ENCODE data around the gene SERPINA1. TPM values are rescaled to one million over a fixed set of nuclear protein-coding genes. Genes with fewer than 3 reads are reported as not detected.
"Not testable (repeated sequence)": the region's sequence is repeated elsewhere in the genome, so short reads cannot be mapped to it uniquely, and the experiment has no call there.

Gene SERPINA1
- total RNA-seq, 1 experiment from 2014 or later = 0.07 TPM

DNA sequence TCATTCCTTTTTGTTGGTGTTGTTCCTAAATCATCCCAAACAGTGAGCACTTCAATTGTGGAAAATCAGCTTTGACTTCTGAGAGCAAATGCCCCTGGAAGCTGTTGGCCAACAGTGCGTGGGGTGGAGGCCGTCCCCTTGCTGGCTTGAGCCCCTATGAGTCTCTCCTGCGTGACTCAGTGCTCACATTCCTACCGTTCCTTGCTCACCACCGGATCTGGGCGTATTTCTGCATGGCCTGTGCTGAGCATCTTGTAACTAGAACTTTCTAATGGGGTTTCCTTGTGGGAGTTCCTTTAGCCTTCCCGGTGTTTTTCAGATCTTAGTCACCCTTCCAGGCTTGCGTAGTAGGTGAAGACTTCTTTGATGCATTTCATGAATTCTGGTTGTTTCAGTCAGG is 14.7 kb downstream of the SERPINA1 start:
- DNase-seq (ENCODE audit: extremely low read depth, low read depth) = no peak

DNA sequence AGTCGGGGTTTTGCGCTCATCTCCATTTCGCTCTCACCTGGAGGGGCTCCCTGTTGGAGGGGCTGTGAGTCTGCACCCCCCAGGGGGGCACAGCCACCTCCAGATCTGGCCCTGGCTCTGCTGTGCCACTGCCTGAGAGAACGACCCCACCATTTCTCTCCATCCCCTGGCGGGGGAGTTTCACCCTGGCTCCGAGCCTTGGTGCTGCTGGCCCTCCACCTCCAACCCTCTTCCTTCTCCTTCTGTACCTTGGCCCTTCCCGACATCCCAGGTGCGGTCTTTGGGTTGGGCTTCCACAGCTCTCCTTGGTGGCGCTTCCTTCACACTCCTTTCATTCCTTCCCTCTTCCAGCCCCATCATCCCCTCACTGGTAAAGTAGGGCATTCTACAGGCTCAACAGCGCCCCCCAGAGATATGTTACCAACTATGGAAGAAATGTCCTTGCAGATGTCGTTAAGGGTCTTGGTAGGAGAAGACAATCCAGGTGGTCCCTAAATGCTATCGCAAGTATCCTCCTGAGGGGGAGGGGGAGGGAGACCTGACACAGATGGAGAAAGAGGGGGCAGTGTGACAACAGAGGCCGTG is 16.3 kb downstream of the SERPINA1 start:
- DNase-seq (ENCODE audit: extremely low read depth, low read depth) = no peak

DNA sequence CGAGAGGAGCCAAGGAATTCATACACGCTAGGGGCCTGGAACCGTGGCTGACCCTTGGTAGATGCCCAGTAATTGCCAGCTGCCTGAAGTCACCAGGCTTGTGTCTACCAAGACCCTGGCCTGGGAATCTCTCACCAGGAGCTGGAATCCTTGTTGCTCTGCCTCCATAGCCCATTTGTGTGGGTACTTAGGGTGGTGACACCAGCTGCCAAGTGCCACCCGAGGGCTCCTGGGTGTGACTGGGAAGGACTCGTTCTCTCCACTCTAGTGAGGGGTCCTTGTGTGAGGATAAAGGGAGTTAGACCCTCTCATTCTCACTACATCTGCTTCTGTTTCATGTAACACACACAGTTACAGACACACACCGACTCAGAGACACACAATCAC is 17.9 kb downstream of the SERPINA1 start:
- no peak for DNase-seq (ENCODE audit: extremely low read depth, low read depth)

DNA sequence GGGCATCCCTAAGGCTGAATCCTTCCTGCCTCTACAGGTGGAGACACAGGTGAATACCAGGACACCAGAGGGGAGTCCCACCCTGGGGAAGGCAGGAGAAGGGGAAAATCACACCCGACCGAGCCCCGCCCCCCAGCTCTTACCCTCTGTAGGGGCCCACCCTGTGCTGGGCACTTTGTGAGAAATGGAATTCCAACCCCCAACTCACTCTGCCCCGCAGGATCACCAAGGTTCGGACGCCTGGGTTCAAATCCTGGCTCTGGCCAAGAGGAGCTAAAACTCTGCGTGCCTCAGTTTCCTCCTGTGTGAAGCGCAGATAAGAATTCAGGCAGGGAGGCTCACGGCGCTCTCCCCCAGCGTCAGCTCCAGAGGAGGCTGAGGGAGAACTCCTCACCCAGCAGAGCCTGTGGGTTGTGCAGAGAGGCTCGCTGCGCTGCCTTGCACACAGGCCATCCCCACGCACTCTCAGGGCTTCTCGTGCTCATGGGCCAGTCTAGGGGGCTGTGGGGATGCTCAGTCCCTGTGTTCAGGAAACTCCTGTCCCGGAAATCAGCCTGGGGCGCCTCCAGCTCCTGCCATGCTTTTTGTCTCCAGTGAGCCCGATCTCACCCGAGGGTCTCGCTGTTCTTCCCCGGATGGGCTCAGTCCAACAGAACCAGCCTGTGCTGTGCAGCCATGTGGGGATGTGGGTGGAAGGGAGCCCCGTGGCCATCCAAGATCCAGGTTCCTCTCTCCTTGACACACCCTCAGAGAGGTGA is 18.5 kb downstream of the SERPINA1 start:
- DNase-seq (ENCODE audit: extremely low read depth, low read depth) = not testable (repeated sequence)

DNA sequence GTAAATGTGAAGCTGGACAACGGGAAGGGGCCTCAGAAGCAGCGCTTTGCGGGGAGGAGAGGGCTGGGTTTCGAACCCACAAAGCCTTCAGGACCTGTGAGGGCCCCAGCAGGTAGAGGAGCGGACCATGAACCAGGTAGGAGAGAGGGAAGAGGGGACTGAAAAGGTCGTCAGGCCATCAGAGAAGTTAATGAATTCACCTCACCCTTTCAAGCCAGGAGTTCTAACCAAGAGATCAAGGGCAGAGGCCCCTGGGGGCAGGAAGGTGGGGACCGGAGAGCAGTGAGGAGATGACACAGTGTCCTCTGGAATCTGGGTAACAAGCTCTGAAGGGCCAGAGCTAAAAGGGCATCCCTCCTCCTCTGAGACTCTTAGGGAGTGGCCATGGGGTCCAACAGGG is 19.4 kb downstream of the SERPINA1 start:
- DNase-seq (ENCODE audit: extremely low read depth, low read depth) = no peak

DNA sequence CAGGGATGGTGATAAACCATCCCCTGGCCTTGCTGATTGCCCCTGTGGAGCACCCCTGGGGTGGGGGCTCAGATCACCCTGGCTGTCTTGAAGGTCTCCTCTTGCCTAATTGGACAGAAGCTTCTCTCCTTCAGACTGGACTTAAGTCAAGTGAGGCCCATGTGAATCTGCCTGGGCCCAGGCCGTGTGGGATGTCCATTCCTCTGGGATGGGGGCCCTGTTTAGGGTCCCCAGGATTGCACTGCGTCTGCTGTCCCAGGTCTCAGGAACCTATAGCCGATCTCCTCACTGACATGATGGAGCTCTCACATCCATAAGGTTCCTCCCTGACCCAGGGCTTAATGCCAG is 20.2 kb downstream of the SERPINA1 start:
- DNase-seq (ENCODE audit: extremely low read depth, low read depth) = no peak

DNA sequence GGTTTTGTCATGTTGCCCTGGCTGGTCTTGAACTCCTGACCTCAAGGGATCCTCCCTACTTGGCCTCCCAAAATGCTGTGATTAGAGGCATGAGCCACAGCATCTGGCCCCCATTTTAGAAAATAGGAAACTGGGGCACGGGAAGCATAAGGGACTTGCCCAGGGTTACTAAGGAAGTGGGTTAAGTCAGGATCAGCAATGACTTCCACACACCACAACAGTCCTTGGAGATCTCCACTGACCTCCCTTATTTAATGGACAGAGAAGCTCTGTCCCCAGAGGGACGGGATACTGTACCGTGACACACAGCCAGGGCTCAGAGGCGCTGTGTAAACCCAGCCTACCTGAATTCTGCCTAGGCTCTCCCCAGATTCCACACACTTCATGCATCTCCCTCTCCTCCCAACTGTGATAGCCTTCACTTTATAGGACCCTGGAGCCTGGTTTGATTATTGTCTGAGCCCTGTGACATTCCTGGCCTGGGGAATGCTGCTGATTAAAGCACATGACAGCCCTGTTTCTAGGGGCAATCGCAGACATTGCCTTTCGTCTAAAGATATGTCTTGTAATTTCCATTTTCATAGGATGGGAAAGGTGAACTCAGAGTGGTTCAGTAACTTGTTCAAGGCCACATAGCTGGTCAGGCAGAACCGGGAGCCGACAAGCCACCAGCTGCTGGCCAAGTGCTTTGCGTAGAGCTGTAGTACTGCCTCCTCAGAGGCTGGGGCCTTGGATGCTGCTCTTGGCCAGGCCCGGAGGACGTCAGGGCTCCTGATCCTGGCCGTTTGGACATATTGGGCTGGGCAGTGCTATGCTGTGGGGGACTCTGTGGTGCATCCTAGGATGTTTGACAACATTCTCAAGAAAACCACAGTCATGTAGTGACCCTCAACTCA is 20.8 kb downstream of the SERPINA1 start:
- DNase-seq (ENCODE audit: extremely low read depth, low read depth) = no peak

DNA sequence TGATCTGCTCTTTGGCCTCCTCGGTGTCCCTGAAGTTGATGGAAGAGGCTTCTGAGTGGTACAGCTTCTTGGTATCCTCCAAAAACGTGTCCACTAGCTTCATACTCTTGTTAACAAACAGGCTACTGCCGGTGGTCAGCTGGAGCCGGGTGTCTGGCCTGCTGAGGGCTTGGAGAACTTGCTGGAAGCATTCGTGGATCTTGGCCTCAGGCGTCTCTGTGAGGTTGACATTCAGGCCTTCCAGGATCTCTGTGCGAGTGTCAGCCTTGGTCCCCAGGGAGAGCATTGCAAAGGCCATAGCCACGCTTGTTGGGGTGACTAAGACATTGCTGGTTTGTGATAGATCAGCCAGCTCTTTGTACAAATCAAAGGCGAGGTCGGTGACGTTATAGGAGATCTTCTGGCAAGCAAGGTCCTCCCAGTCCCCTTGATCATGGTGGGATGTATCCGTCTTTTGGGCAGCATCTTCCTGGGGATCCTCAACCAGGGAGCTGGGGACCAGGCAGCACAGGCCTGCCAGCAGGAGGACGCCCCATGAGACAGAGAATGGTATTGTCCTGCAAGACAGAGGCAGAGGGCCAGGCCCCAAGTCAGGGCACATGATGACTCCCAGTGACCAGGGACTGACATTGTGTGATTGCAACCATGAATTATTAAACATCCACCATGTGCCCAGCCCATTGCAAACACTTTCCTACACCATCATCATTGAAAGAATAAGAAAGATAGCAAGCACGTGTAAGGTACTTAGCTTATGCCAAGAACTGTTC is 22.1 kb downstream of the SERPINA1 start, which contains the start of gene SERPINA2:
SERPINA2 (minus strand) TSS at position 553 of the 770 bp plus-strand sequence.
- DNase-seq (ENCODE audit: extremely low read depth, low read depth) = no peak

DNA sequence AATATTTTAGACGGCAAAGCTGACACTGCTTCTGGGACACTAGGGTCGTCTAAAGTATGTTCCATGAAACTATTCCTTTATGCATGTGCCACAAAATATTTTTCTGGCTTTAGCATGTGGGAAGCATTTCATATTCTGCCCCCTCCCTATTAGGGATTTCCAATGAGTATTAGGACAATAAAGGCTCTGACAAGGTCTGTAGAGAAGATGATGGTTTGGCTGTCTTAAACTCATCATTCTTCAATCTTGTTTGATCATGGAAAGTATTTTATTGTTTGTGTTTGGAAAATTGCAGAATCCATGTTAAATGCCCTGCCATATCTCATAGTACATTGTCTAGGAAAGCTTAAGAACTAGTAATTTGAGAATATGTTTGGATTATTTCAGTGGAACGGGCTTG is 22.8 kb downstream of the SERPINA1 start:
- DNase-seq (ENCODE audit: extremely low read depth, low read depth) = no peak

DNA sequence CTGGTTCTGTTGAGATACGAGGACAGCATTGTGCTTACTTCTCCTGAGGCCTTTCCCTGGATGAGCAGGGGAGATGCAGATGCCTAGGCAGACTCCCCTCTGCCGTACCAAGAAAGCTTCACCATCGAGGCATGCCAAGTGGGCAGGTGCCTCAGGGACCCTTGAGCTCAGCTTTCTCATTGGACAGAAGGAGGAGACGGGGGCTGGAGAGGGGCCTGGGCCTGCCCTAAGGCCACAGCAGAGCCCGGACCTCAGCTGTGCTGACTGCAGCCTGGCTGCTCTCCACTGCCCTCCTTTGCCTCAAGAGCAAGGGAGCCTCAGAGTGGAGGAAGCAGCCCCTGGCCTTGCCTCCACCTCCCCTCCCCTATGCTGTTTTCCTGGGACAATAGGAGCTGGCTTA is 23.4 kb downstream of the SERPINA1 start:
- no peak for DNase-seq (ENCODE audit: extremely low read depth, low read depth)

DNA sequence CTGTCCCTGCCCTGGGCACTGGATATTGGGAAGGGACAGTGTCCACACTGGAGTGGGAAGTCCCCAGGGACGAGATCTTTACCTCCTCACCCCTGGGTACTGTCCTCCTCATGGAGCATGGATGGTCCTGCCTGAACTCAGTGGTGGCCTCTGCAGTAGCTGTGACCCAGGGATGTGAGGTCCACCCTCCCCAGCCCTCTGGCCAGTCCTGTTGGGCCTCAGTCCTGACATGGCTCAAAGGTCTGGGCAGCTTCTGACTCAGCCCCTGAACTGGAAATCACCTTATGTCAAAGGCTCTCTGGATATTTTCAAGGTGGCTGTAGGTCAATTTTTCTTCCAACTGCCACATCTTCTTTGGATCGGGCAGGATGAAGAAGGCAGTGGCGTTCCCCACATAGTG is 24.4 kb downstream of the SERPINA1 start:
- no peak for DNase-seq (ENCODE audit: extremely low read depth, low read depth)

DNA sequence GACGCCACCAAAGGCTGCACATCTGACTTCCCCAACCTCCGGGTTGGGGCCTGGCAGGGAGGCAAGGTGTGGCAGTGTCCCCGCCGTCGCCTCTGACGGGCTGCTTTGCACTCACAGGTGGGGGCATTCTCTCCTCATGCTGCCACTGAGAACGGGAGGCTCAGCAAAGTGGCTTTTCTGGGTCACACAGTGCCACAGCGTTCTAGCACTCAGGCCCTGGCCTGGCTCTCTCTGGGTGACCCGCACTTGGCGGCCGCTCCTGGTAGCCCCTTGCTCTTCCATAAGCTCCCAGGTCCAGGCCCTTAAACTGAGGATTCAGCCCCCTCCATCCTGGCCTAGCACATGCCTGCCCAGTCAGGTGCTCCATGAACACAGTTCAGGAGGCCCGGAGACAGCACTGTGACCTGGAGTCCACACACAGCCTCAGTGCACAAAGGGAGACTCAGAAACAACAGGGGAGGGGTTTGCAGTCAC is 25.2 kb downstream of the SERPINA1 start:
- no peak for DNase-seq (ENCODE audit: extremely low read depth, low read depth)

DNA sequence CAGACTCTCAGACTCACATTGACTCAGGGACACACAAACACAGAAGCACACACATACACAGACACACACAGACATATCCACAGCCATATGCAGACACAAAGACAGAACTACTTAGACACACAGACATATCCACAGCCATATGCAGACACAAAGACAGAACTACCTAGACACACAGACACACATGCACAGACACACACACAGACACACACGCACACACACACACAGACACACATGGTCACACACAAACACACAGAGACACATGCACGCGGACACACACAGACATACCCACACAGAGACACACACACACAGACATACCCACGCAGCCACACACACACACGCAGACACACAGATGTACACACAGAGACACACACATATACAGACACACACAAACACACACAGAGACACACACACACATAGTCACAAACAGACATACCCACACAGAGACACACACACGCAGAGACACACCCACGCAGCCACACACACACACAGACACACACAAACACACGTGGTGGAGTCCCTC is 25.7 kb downstream of the SERPINA1 start:
- no peak for DNase-seq (ENCODE audit: extremely low read depth, low read depth)

DNA sequence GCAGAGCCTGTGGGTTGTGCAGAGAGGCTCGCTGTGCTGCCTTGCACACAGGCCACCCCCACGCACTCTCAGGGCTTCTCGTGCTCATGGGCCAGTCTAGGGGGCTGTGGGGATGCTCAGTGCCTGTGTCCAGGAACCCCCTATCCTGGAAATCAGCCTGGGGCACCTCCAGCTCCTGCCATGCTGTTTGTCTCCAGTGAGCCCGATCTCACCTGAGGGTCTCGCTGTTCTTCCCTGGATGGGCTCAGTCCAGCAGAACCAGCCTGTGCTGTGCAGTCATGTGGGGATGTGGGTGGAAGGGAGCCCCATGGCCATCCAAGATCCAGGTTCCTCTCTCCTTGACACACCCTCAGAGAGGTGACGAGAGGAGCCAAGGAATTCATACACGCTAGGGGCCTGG is 26.7 kb downstream of the SERPINA1 start:
- DNase-seq (ENCODE audit: extremely low read depth, low read depth) = no peak

DNA sequence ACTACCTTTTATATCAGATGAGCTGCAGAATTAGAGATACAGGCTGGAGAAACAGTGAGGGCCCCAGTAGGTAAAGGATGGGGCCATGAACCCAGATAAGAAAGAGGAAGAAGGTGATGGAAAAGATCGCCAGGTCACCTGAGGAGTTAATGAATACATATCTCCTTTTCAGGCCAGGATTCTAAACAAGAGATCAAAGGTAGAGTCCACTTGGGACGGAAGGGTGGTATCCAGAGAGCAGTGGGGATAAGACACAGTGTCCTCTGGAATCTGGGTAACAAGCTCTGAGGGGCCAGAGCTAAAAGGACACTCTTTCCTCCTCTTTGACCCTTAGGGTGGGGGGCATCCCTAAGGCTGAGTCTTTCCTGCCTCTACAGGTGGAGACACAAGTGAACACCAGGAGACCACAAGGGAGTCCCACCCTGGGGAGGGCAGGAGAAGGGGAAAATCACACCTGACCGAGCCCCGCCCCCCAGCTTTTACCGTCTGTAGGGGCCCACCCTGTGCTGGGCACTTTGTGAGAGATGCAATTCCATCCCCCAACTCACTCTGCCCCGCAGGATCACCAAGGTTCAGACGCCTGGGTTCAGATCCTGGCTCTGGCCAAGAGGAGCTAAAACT is 27.3 kb downstream of the SERPINA1 start:
- no peak for DNase-seq (ENCODE audit: extremely low read depth, low read depth)

DNA sequence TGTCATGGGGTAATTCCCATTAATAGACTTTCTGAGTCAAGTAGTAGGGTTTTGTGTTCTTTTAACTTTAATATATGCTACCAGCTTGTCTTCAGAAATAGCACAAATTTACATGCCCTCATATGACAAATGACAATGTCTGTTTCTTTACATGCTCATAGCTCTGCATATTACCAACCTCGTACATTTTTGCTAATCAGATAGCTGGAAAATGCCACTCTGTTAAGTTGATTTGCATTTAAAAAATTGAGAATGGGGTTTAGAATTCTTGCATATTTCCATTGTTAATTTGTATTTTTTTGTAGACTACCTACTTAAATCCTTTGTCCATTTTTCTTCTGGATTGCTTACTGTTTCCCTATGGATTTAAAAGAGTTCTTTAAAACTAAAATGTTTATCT is 31.2 kb downstream of the SERPINA1 start:
- no peak for DNase-seq (ENCODE audit: extremely low read depth, low read depth)

DNA sequence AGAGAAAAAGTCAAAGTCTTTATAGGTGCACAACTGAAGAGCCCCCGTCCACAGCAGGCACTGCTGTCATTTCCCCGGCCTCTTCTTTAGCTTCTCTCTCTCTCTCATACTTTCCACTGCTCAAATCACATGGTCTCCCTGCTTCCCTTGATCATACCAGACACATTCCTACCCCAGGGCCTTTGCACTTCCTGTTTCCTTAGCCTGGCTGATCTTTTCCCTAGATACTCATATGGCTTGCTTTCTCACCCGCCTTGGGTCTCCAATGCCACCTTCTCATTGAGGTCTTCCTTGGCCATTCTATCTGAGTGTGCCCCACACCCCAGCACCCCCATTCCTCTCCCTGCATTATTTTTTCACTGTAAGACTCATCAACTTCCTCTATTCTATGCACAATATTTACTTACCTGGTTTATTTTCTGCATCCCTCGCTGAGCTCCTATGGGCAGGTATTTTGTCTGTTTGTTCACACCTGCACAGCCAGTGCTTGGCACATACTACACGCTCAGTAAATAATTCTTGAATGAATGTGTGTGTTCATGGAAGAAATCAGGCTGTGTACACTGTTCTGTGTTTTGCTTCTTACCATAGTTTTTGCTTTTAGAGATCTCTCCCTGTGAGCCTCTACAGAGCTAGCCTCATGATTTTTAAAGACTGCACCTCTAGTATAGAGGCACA is 31.9 kb downstream of the SERPINA1 start:
- no peak for DNase-seq (ENCODE audit: extremely low read depth, low read depth)

DNA sequence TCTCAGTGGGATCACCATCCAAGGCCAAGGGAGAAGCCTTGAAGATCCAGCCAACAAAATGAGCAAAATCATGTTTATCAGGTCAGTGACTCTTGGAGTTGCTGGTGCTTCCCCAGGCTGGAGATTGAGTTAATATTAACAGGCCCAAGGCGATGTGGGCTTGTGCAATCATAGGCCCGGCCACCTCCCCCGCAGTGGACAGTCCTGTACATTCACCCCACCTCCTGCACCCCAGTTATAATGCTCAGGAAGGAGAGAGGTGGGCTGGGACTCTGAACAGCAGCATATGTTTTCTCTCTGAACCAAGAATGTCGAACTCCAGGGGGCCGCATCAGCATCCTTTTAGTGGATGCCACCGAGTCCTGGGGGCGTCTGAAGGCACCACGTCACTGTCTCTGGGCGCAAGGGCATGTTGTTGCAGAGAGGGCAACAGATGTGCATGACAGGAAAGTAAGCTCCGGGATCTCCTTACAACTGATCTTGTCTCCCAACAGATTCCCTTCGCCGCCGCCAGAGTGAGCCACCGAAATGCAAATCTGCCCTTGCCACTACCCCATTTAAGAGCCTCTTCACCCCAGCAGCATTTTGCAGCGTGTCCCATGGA is 33.1 kb downstream of the SERPINA1 start:
- DNase-seq (ENCODE audit: extremely low read depth, low read depth) = no peak

DNA sequence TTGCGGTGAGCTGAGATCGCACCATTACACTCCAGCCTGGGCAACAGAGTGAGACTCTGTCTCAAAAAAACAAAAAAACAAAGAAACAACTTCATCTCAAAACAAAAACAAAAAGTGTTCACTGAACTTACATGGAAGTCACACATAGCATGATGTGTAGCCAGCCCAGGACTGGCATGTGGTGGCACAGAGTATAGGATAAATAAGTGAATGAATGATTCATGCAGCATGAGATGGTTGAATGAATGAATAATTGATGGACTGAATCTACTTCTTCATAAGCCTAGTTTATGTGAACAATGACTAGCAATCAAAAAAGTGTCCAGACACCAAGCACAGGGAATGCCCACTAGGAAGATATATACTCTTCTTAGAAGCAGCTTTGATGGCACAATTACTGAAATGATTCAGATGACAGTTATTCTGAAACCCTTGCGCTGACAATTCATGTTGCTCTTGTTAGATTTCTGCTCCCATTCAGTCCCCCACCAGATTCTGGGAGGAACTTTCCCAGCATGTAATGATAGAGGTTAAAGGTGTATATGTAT is 33.7 kb downstream of the SERPINA1 start:
- DNase-seq (ENCODE audit: extremely low read depth, low read depth) = no peak

All from NCI-H460 (cell line).